GM21423 (cell line): ENCODE data around the gene VILL.
"Not testable (repeated sequence)": the region's sequence is repeated elsewhere in the genome, so short reads cannot be mapped to it uniquely, and the experiment has no call there.

Experiments used
- ATAC-seq: cut with Tn5 transposase; IDR thresholded peaks from one replicate; pipeline ENCODE4 v1.9.1; 2021; ENCODE audit warnings: mild to moderate bottlenecking, moderate library complexity; ENCODE audit not compliant: unreplicated experiment

The VILL gene

DNA sequence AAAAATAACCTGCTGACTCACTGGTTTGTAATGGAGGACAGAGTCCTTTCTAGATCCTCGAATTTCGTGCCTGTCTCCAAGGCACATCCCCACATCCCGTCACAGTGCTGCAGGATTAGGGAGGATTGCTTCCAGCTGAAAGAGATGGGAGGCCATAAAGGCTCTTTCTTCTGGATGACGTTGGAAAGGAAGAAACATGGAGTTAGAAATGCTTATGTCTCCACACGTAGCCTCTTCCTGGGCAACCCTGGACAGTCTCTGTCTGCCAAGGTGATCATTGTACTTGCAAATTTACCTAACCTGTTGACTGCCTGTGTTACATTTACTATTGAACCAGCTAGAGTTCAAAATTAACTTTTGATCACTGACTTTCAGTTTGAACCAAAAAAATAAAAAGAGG is 27.6 kb upstream of the VILL start:
- ATAC-seq, result no peak

DNA sequence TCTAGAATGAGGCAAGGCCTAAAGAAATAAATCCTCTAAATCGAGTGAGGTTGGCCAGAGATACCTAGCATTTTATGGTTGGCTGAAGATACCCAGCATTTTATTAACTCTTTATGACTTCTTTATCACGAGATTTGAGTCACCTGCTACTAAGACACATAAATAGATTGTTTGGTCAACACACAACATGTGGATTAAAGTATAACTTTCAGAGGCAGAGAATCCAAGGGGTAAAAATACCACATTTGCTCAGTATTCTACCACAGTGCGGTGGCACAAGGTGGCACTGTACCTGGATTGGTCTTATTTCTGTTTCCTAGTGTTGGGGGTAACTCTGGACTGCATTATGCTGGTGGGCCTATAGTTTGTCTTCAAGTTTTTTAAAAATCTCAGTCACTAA is 27.0 kb upstream of the VILL start:
- ATAC-seq, result no peak

DNA sequence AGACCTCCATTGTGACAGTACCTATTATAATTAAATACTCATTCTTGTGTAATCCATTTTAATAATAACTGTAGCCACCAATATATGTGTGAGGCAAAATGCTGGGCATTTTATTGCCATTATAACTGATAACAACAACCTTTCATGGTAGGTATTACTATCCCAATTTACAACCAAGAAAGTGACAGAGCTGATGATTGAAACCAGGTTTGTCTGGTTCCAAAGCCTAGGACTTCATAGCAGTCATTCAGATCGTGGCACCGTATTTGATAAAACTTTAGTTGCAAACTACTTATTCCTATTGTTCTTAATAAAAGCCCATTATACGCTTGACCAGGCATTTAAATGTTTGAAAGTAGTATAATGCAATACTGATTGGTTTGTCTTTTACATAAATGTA is 26.4 kb upstream of the VILL start:
- no peak for ATAC-seq

DNA sequence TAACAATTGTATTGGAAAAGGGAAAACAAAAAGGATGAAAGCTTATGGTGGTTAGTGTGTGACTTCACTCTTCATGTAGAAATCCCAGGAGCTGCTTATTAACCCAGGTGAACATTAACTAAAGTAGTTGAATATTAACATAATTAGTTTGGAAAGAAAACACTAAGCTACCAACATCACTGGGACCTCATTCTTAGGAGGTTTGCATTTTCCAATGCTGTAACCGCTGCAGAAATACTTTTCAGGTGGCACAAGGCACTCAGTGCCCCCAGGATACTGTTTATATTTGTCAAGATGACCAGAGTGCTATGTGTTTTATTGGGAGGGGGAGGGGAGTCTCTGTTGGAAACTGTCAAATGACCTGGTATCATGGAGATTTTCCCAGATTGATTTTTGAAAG is 25.9 kb upstream of the VILL start:
- no peak for ATAC-seq

DNA sequence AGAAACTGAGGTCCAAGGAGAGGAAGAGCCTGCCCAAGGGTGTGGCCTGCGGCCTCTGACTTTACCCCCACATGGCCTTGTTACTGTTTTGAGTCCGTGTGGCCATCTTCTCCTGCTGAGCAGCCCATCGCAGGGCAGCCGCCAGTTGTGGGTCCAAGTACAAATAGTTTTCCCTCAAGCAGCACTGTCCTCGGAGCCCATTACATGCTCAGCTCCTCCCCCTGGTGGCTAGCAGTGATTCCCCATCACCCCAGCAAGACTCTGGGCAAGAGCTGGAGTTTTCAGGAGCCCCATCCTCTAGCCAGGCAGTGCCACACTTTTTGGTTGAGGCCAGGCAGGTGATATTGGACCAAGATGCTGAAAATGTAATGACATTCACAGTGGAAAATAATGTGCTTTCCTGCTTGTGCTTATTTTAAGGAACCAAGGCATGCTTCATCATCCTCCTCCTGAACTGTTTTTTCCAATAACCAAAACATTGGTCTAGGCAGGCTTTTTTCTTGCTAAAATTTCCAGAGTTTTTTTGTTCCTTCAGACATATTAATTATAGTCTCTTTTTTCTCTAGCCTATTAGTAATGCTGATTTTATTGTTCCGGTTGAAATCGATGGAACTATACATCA is 23.2 kb upstream of the VILL start:
- ATAC-seq, result peak; percentile 68

DNA sequence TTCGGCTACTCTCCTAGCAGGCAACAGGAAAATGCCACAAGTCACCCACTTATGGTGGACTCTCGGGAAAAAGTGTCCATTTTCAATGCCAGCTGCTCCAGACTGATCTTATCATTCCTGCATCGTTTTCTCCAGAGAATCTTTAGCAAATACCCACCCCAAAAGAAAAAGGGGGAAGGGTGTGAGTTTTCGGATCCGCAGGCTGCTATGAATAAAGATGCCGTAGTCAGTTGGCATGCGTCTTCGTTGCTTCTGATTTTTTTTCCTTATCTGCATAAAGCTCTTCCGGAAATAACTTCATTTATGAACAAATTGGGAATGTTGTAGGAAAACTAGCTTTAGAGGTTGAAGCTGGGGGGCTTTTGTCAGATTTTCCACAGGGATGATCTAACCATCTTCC is 22.4 kb upstream of the VILL start:
- ATAC-seq, result no peak

DNA sequence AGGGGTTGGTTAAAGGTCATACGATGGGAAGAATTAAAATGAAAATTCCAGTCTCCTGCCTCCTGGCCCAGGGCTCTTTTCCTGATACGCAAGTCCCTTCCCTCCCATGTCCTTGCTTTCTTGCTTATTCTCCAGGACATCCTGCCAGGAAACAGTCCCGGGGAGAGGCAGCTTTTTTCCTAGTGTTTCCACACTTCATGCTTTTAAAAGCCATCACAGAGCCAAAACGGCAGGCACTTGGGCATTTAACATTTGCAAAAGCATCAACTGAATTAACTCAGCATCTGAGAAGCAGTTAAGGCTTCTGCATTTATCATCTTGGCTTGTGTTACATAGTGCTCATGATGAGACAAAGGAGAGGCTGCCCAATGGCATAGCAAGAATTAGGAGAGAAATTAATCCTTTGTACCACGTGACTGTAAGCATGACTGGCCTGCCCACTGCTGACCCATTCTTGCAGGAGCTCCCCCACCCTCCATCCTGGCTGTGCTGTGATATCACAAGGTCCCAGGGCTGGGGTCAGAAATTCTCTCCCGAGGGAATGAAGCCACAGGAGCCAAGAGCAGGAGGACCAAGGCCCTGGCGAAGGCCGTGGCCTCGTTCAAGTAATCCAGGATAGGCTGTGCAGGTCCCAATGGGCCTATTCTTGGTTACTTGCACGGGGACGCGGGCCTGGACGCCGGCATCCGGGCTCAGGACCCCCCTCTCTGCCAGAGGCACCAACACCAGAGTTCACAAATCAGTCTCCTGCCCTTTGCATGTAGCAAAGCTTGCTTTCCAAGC is 21.6 kb upstream of the VILL start:
- ATAC-seq, result no peak

DNA sequence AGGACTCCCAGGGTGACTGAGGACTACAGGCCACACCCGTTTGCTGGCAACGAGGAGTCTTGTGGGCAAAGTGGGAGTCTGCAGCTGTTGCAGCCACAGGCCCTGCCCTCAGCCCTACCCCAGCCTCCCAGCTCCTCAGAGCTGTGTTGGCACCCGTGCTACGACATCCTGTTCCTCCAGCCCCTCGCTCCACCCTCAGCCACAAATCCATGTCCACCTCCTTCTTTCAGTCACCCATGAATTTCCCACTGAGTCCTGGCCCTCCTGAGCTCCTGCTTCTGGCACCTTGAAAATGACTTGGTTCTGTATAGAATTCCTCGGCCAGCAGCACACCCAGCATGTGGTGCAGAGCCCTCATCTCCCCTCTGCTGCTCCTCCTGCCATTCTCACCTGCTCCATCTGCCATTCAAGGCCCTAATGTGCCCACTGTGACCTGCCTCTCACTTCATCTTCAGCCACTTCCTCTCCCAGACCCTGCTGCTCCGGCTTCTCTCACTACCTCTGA is 20.9 kb upstream of the VILL start:
- no peak for ATAC-seq

DNA sequence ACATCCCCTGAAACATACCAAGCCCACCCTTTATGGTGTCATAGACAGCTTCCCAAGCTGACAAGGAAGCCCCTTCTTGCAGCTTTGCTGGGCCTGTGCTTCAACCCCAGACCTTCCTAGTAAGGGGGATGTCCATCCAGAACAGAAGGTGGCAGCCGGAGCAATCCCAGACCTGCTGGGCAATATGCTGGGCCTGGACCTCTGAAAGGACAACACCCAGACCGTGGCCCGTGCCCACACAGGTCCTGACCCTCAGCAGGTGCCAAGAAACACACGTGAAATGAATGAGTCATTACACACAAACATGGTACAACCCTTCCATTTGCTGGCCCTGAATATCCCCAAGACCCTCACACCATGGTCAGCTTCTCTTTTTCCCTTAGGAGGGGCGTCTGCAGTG is 19.8 kb upstream of the VILL start:
- no peak for ATAC-seq

DNA sequence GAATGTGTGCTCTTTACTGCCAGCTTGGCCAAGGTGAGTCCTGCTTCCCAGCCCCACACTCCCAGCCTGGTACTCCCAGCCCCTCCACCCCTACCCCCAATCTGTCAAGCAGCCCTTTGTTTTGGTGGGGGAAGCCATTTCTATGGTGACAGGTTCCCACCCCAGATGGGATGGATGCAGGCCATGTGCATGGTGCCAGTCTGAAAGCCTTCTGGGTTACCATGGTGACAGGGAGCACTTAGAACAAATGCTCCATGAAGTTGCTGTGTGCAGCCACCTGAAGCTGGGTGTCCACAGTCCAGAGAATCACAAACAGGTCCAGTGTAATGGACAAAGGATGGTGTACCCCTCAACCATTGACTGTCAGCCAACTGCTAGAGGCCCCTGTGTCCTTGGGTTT is 19.1 kb upstream of the VILL start:
- ATAC-seq, result no peak

DNA sequence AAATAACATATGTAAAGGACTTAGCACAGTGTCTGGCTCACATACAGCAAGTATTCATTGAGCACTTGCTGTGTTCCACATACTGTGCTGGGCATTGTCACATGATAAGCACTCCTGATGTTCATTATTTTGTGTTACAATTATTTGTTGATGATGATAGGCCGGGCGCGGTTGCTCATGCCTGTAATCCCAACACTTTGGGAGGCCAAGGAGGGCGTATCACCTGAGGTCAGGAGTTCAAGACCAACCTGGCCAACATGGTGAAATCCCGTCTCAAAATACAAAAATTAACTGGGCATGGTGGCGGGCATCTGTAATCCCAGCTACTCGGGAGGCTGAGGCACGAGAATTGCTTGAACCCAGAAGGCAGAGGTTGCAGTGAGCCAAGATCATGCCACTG is 18.5 kb upstream of the VILL start:
- not testable (repeated sequence) for ATAC-seq

DNA sequence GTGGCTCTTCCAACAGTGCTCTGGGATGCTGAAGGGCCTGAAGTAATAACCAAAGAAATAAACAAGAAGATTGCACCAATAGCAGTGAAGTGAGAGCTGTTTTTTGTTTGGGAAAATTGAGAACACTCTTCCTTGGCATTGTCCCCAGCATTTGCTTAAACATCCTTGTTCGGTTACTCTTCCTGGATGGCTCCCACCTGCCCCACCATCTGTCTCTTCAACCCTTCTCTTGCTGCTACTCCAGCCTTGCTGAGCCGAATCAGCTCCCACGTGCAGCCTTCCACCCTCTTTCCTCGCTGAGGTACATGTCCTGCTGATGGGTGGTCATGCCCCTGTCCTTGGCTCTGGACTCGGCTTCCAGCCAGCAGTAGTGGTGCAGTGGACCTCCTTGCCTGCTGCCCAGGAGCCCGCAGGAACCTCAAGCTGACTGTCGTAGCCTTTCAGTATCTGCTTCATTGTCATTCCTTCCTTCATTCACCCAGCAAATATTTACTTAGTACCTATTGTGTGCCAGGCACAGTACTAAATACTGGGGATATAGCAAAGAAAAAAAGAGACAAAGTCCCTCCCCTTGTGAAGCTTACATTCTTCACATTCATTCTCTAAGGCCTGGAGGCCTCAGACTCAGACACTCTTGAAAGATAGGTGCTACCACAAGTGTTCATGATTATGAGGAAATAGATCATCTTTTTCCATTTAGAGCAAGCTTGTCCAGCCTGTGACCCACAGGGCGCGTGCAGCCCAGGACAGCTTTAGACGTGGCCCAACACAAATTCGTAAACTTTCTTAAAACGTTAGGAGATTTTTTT is 17.1 kb upstream of the VILL start:
- no peak for ATAC-seq

DNA sequence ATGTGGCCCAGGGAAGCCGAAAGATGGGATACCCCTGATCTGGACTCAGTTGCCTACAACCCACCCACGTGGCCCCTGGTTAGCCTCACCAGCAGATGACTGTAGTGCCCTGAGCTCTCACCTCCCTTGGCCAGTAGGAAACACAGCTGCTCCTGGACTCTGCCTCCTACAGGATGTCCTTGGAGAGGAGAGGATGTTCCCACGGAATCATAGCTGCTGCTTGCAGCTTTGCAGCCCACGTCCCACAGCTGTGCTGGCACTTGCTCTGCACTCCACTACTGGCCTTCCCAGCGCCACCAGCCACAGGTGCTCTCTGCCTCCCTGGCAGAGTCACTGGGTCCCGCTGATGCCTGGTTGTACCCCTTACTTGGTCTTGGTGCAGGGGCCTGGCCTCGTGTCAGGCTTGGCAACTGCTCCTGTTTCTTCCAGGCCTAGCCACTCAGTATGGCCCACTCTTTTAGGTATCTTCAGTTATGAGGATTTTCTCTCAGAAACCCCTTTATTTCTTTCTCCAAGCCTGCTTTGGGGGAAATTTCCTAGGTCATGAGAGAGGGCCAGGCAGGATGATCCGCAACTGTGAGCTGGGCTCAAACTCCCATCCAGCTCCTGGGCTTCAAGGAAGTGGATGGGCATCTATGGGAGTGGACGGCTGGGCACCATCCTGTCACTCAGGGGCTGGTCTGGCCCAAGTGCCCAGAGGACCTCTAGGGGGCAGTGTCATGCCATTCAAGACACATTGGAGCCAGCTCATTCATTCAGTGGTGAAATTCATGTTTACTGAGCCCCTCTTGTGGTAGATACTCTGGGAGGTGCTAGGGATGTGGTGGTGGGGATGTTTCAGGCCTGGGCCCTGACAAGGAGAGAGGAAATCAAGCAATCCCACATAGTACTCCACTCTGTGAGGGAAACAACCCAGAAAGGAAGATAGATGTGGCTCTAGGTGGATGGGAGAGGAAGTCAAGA is 16.2 kb upstream of the VILL start:
- peak; percentile 78 for ATAC-seq

DNA sequence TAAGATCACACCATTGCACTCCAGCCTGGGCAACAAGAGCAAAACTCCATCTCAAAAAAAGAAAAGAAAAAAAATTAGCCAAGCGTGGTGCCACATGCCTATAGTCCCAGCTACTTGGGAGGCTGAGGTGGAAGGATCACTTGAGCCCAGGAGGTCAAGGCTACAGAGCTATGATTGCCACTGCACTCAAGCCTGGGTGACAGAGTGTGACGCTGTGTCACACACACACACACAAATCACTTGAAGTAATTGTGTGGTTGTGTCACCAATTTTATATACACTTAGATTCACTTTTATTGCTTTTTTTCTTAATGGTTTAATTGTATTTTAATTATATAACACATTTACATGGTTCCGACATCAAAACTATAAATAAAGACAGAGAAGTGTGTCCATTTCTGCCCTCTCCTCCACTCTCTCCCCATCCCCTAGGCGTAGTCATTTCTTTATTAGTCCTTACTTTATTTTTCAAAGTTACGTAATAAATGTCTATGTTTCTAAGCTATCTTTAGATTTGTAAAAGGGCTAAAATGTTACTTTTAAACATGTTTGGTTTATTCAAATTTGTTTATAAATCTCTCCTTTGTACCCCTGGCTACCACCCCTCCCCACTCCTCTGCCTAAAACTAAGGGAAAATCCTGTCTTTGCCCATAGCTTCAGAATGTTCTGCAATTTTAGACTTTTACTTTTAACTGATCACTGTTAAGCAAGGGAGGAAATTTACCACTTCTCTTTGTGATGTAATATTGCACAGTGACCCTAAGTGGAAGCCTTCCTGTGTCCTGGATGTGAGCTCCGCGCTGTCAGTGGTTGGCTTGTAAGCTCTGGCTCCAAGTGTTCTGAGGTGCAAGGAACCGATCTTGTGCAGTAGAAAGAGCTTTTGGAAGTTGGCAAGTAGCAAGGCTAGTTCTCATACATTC is 10.8 kb upstream of the VILL start:
- ATAC-seq, result no peak

DNA sequence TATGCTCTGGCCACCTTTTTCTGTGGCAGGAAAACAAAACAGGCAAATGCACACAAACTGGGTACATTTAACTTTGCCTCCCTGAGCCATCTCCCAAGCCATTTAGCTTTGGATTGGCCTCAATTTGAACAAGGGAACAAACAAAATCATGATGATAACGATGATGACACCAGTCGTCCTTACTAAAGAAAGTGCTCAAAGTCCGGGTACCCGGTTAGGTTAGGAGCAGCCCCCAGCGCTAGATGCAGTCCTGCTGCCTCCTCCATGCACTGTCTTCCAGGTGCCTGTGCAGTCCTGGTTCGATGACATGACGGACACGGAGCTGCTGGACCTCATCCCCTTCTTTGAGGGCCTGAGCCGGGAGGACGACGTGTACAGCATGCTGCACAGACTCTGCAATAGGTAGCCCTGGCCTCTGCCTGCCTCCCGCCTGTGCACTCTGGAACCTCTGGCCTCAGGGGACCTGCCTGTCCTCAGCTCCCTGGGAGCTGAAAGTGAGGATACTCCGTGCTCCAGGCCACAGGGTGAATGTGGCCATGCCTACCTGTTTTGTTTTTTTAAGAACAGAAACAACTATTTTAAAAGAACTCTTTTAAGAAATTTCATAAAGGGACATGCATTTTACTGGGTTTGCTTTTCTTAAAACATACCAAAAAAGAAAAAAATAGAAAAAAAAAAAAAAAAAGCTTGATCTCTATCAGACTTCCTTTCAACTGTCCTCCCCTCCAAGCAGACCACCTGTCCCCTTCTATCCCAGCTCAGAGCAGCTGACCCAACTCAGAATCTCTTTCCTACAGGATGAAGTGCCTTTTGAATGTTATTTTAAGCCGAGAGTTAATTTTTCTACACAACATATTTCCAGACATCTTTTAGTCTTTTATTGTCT is 9.9 kb upstream of the VILL start:
- no peak for ATAC-seq

DNA sequence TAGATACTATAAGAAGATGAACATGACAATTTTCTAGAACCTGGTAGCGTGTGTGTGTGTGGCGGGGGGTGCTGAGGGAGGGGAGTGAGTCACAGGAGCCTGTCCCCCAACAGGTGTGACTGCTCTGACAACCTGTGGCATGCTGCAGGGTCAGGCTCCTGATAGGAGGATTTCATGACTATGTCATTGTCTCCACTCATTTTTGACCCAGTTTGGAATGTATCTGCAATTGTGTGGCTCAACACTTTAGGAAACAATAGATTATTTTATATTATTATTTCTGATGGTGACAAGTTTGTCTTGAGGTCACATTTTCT is 9.3 kb upstream of the VILL start:
- no peak for ATAC-seq

DNA sequence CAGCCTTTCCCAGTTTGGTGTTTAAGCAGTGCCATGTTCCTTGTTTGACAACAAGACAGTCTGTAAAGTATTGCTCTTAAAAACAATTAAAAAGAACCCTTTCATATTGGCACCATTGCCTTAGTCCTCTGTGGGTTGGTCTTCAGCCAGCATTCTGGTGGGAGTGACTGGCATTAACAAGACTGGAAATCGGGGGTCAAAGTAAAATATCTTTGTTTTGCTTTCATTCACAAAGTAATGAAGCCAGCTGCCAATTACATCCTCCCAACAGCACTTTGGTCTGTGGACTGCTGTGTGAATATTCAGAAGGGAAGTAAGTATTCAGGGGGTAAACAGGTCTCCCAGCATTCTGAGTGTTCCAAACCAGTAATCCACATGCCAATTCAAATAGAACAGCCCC is 8.3 kb upstream of the VILL start:
- ATAC-seq, result no peak

DNA sequence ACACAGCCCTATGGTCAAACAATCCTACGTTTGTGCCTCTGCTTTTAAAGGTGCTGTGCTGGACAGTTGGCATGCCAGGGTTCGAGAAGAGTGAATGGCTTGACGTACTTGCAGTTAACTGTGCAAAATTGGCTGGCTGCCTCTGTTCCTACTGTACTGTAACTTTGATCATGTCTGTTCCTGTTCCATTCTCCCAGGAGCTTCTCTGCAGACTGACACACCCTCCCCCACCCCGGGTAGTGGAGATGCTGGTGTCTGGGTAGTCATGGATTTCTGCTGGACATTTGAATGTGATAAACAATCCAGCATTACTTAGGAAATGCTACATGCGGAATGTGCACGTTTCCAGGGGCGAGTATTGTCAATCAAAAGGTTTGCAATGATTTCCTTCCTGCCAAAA is 6.5 kb upstream of the VILL start:
- ATAC-seq, result no peak

DNA sequence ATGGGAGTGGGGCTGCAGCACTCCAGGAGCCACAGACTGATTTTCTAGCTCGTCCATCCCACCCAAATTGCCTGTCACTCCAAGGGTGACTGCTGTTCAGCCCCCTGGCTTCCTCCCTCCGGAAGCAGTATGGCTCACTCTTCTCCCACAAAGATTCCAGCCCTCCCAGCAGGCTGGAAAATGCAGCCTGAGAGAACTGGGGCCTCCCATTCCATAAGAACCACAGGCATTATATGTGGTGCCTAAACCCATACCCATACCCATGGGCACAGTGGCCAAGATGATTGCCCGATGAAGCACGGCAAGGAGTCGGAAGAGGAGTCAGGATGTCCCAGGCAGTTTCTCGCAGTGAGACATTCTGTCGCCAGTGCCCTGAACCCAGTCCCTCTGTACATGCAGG is 6.0 kb upstream of the VILL start:
- no peak for ATAC-seq
